ENCODE data around the gene LRRC3.

LRRC3 gene

GRCh38 chr21:44445145-44445812, 10.0 kb upstream of the LRRC3 start:
- TF ChIP-seq CTCF (IDR thresholded peaks at IDR 0.05; ENCODE audit: insufficient read depth, low read length, missing control alignments): no peak
- H3K4me3 ChIP-seq (ENCODE audit: low read depth, low read length): no peak overlapping the region
- POLR2A ChIA-PET: no interaction called here
- CTCF ChIA-PET: no interaction called here
- no peak for DNase-seq (ENCODE audit: low read depth, low spot score)

DNA sequence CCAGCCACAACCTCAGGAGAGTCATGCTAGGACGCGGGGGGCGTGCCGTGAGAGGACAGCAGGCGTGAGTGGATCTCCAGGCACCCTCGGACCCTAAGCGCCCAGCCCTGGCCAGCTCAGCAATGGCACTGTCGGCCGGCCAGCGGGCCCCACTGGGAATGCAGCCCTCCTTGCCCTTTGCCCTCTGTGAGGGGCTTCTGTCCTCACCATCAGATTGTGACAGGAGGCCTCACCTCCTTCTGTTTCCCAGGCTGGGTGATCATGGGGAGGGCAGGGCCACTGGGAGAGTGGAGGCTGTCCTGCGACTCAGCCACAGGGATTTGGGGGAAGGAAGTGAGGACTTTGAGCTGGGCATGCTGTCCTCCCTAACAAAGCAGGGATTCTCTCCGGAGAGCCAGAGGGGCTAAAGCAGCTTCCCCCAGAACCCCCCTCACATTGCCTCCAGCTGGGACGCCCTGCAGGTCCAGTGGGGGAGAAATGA, 6.6 kb upstream of the LRRC3 start:
- no peak for DNase-seq (ENCODE audit: low read depth, low spot score)
- CTCF ChIA-PET: no interaction called here
- POLR2A ChIA-PET: no interaction called here
- no peak overlapping the region for H3K4me3 ChIP-seq (ENCODE audit: low read depth, low read length)
- TF ChIP-seq CTCF (IDR thresholded peaks at IDR 0.05; ENCODE audit: insufficient read depth, low read length, missing control alignments): no peak

DNA sequence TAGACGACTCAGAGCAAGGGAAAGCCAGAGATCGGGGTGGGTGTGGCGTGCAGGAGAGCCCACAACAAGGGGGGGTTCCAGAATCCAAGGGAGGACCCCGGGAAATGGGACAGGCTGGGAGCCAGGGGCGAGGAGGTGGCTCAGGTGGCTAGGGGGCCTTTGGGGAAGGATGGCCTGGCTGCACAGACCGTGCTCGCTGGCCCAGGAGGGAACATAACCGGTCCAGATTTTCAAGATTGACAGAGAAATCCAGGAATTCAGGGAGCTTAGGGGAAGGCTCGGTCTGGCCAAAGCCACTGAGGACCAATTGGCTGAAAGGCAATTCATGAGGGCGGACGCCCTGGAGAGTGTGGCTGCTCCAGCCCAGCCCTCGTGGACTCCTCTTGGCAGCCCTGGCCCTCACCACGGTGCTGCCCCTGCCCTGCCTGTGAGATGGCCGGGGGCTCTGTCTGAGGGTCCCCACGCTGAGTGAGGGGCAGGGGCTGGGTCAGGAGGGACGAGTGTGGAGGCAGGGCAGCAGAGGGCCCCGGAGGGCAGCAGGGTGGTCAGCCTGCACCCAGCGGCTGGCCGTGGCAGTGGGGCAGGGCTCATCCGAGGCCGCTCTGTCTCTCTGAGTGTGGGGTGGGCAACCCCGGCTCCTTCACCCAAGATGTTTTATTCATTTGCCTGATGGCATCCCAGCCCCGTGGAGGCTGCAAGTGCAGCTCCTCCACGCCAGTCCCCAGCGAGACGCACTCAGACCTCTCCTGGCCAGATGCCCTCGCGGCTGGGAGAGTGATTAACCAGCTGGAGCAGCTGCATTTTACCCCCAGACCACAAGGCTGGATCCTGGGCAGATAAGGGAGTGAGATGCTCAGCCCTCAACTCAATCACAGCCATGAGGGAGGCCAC, 5.6 kb upstream of the LRRC3 start:
- H3K4me3 ChIP-seq (ENCODE audit: low read depth, low read length): no peak overlapping the region
- no peak for DNase-seq (ENCODE audit: low read depth, low spot score)
- CTCF ChIA-PET: no interaction called here
- POLR2A ChIA-PET: no interaction called here
- TF ChIP-seq CTCF (IDR thresholded peaks at IDR 0.05; ENCODE audit: insufficient read depth, low read length, missing control alignments): no peak

GRCh38 chr21:44450402-44450801, 4.9 kb upstream of the LRRC3 start:
- no peak for TF ChIP-seq CTCF (IDR thresholded peaks at IDR 0.05; ENCODE audit: insufficient read depth, low read length, missing control alignments)
- CTCF ChIA-PET: no interaction called here
- DNase-seq (ENCODE audit: low read depth, low spot score): no peak
- POLR2A ChIA-PET: no interaction called here
- H3K4me3 ChIP-seq (ENCODE audit: low read depth, low read length): no peak overlapping the region

- H3K4me3 ChIP-seq (ENCODE audit: low read depth, low read length): no peak overlapping the region
- CTCF ChIA-PET: no interaction called here
- no peak for TF ChIP-seq CTCF (IDR thresholded peaks at IDR 0.05; ENCODE audit: insufficient read depth, low read length, missing control alignments)
- POLR2A ChIA-PET: interaction anchor here (0.7 kb wide), 1 partner anchor 11 kb away, joined by 3 read pairs; no protein-coding TSS in a partner anchor
- DNase-seq (ENCODE audit: low read depth, low spot score): no peak
These were observed 4.3 kb upstream of the LRRC3 start for GRCh38 chr21:44450999-44451398.

- no peak for DNase-seq (ENCODE audit: low read depth, low spot score)
- no peak overlapping the region for H3K4me3 ChIP-seq (ENCODE audit: low read depth, low read length)
- ChIA-PET POLR2A (no interaction called here), CTCF (interaction anchor here (1.5 kb wide), 1 partner anchor 9 kb away, joined by 3 read pairs; no protein-coding TSS in a partner anchor)
- TF ChIP-seq CTCF (IDR thresholded peaks at IDR 0.05; ENCODE audit: insufficient read depth, low read length, missing control alignments): no peak
These were observed 2.2 kb upstream of the LRRC3 start for GRCh38 chr21:44453120-44453519.

All from AG04449 (cell line).